Measurements from ENCODE around the gene SEMA6A.
A peak's percentile ranks its signal among the peaks of the same experiment; 100 is the strongest.

The SEMA6A gene

GRCh38 chr5:116424951-116425350 lies 149.7 kb downstream of the SEMA6A start:
- TF ChIP-seq, protein P1, sequence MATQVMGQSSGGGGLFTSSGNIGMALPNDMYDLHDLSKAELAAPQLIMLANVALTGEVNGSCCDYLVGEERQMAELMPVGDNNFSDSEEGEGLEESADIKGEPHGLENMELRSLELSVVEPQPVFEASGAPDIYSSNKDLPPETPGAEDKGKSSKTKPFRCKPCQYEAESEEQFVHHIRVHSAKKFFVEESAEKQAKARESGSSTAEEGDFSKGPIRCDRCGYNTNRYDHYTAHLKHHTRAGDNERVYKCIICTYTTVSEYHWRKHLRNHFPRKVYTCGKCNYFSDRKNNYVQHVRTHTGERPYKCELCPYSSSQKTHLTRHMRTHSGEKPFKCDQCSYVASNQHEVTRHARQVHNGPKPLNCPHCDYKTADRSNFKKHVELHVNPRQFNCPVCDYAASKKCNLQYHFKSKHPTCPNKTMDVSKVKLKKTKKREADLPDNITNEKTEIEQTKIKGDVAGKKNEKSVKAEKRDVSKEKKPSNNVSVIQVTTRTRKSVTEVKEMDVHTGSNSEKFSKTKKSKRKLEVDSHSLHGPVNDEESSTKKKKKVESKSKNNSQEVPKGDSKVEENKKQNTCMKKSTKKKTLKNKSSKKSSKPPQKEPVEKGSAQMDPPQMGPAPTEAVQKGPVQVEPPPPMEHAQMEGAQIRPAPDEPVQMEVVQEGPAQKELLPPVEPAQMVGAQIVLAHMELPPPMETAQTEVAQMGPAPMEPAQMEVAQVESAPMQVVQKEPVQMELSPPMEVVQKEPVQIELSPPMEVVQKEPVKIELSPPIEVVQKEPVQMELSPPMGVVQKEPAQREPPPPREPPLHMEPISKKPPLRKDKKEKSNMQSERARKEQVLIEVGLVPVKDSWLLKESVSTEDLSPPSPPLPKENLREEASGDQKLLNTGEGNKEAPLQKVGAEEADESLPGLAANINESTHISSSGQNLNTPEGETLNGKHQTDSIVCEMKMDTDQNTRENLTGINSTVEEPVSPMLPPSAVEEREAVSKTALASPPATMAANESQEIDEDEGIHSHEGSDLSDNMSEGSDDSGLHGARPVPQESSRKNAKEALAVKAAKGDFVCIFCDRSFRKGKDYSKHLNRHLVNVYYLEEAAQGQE (IDR thresholded peaks at IDR 0.05; ENCODE audit: insufficient replicate concordance, low read depth) = no peak
- TF ChIP-seq POLR2AphosphoS5 (IDR thresholded peaks at IDR 0.05; ENCODE audit: low read depth) (no peak), SPI1 (IDR thresholded peaks at IDR 0.05; ENCODE audit: borderline replicate concordance, low read depth) (no peak), GABPA (IDR thresholded peaks at IDR 0.05; ENCODE audit: low read depth) (no peak)
- TF ChIP-seq, protein P2, sequence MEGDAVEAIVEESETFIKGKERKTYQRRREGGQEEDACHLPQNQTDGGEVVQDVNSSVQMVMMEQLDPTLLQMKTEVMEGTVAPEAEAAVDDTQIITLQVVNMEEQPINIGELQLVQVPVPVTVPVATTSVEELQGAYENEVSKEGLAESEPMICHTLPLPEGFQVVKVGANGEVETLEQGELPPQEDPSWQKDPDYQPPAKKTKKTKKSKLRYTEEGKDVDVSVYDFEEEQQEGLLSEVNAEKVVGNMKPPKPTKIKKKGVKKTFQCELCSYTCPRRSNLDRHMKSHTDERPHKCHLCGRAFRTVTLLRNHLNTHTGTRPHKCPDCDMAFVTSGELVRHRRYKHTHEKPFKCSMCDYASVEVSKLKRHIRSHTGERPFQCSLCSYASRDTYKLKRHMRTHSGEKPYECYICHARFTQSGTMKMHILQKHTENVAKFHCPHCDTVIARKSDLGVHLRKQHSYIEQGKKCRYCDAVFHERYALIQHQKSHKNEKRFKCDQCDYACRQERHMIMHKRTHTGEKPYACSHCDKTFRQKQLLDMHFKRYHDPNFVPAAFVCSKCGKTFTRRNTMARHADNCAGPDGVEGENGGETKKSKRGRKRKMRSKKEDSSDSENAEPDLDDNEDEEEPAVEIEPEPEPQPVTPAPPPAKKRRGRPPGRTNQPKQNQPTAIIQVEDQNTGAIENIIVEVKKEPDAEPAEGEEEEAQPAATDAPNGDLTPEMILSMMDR (IDR thresholded peaks at IDR 0.05; ENCODE audit: insufficient read depth, low read length) = no peak
- H3K27ac ChIP-seq (replicated peaks) = no peak overlapping the region
- H3K27me3 ChIP-seq (ENCODE audit: insufficient read depth, poor library complexity, severe bottlenecking) = no peaks in the 10 kb centered on the region
- no peak for DNase-seq (ENCODE audit: low read depth in 1 of 2, low spot score in 1 of 2)
- H3K4me3 ChIP-seq (replicated peaks; ENCODE audit: insufficient read depth, low read length) = no peak overlapping the region

- Histone ChIP-seq H3K27ac (replicated peaks) (no peak overlapping the region), H3K27me3 (ENCODE audit: insufficient read depth, poor library complexity, severe bottlenecking) (no peaks in the 10 kb centered on the region), H3K4me3 (replicated peaks; ENCODE audit: insufficient read depth, low read length) (no peak overlapping the region)
- TF ChIP-seq GABPA (IDR thresholded peaks at IDR 0.05; ENCODE audit: low read depth) = no peak
- TF ChIP-seq, protein P2 (IDR thresholded peaks at IDR 0.05; ENCODE audit: insufficient read depth, low read length) = no peak
- TF ChIP-seq, protein P1 (IDR thresholded peaks at IDR 0.05; ENCODE audit: insufficient replicate concordance, low read depth) = no peak
- no peak for TF ChIP-seq POLR2AphosphoS5 (IDR thresholded peaks at IDR 0.05; ENCODE audit: low read depth)
- TF ChIP-seq SPI1 (IDR thresholded peaks at IDR 0.05; ENCODE audit: borderline replicate concordance, low read depth) = no peak
- DNase-seq (ENCODE audit: low read depth in 1 of 2, low spot score in 1 of 2) = no peak
These were observed 150.4 kb downstream of the SEMA6A start for GRCh38 chr5:116424258-116424615.

DNA sequence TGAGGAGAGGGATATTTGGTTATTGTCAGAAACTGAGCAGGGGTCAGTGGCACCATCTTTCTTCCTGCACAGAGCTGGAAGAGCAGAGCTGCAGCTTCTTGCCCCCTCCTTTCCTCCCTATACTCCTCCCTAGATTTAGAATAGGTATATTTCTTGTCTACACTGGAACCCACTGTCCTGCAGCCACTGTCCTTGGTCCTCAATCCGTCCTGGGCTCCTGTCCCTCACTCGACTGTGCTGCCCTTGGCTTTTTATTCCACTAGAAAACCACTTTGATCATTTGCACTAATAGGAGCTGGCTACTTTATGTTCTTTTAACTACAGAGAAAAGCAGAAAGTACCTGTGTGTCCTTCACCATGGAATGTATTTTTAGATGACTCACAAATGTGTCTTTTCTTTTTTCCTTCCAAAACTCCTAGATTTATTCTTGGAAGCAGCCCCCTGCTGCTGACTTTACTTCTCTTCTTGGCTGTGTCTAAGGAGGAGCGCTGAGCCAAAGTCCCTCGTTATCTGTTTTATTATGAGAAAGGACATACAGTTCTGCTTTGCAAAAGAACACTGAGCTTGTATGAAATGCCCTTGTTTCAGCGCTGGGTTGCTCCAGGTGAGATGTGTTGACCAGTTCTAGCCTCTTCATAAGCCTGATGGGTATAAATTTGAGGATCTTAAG lies 150.9 kb downstream of the SEMA6A start:
- DNase-seq (ENCODE audit: low read depth in 1 of 2, low spot score in 1 of 2) = no peak
- no peaks in the 10 kb centered on the region for H3K27me3 ChIP-seq (ENCODE audit: insufficient read depth, poor library complexity, severe bottlenecking)
- no peak for TF ChIP-seq GABPA (IDR thresholded peaks at IDR 0.05; ENCODE audit: low read depth)
- TF ChIP-seq, protein P1 (IDR thresholded peaks at IDR 0.05; ENCODE audit: insufficient replicate concordance, low read depth) = peak; percentile 32
- TF ChIP-seq, protein P2 (IDR thresholded peaks at IDR 0.05; ENCODE audit: insufficient read depth, low read length) = no peak
- no peak for TF ChIP-seq POLR2AphosphoS5 (IDR thresholded peaks at IDR 0.05; ENCODE audit: low read depth)
- no peak for TF ChIP-seq SPI1 (IDR thresholded peaks at IDR 0.05; ENCODE audit: borderline replicate concordance, low read depth)
- H3K4me3 ChIP-seq (replicated peaks; ENCODE audit: insufficient read depth, low read length) = no peak overlapping the region
- H3K27ac ChIP-seq (replicated peaks) = no peak overlapping the region
